HepG2 (cell line): ENCODE data around the gene SPG7. TPM values are rescaled to one million over a fixed set of nuclear protein-coding genes. Genes with fewer than 3 reads are reported as not detected.

Experiments
- AGO1 ChIP-seq: fragments of 200-400 bp; formaldehyde crosslinking; IDR thresholded peaks from 2 replicates; pipeline ENCODE4 v1.6.1; 2017; ENCODE audit warnings: mild to moderate bottlenecking, low read depth, low read length, moderate library complexity; ENCODE audit not compliant: poor library complexity, severe bottlenecking
- ARNT ChIP-seq: fragments of 450-650 bp; IDR thresholded peaks from 2 replicates; pipeline ENCODE4 v1.6.1; 2017
- ATRX ChIP-seq: sonication (generic); formaldehyde crosslinking; IDR thresholded peaks from 2 replicates; pipeline ENCODE4 v1.4.0; 2020; ENCODE audit warnings: missing genetic modification reagents, borderline replicate concordance
- GATAD1 ChIP-seq: IDR thresholded peaks from 2 replicates; pipeline ENCODE4 v1.6.1; 2016; ENCODE audit warnings: missing genetic modification reagents, missing compliant biosample characterization
- GATAD2A ChIP-seq: IDR thresholded peaks from 2 replicates; pipeline ENCODE4 v1.6.1; 2016
- HMGA1 ChIP-seq: sonication (generic); formaldehyde crosslinking; conservative IDR thresholded peaks from 2 replicates; pipeline ENCODE4 v1.4.0; 2020; ENCODE audit warnings: missing genetic modification reagents
- IRX3 ChIP-seq: sonication (generic); formaldehyde crosslinking; IDR thresholded peaks from 2 replicates; pipeline ENCODE4 v1.8.1; 2023; ENCODE audit warnings: mild to moderate bottlenecking, low read depth, missing genetic modification reagents, borderline replicate concordance
- KDM2A ChIP-seq: sonication (generic); formaldehyde crosslinking; IDR thresholded peaks from 2 replicates; pipeline ENCODE4 v1.4.0; 2020; ENCODE audit warnings: low read depth, missing genetic modification reagents, borderline replicate concordance
- MED8 ChIP-seq: sonication (generic); formaldehyde crosslinking; IDR thresholded peaks from 2 replicates; pipeline ENCODE4 v1.8.1; 2023; ENCODE audit warnings: mild to moderate bottlenecking, missing genetic modification reagents; ENCODE audit not compliant: insufficient replicate concordance
- NR2F6 ChIP-seq, 2 experiments: IDR thresholded peaks; 2 replicates each; pipeline ENCODE4 v1.6.1; 2016; ENCODE audit warnings: antibody characterized with exemption in 1 of 2, mild to moderate bottlenecking in 1 of 2
- NR3C1 ChIP-seq: sonication (generic); formaldehyde crosslinking; IDR thresholded peaks from 2 replicates; pipeline ENCODE4 v1.4.0; 2020; ENCODE audit warnings: missing genetic modification reagents
- RARA ChIP-seq: IDR thresholded peaks from 2 replicates; pipeline ENCODE4 v1.6.1; 2016; ENCODE audit warnings: missing genetic modification reagents, missing compliant biosample characterization
- SMAD9 ChIP-seq: sonication (generic); formaldehyde crosslinking; IDR thresholded peaks from 2 replicates; pipeline ENCODE4 v1.5.1; 2020; ENCODE audit warnings: mild to moderate bottlenecking, missing genetic modification reagents
- SMARCE1 ChIP-seq: fragments of 450-650 bp; IDR thresholded peaks from 2 replicates; pipeline ENCODE4 v1.6.1; 2017; ENCODE audit warnings: borderline replicate concordance
- SP1 ChIP-seq, 2 experiments: fragments of 450-650 bp in 1 of 2; sonication (generic) in 1 of 2; formaldehyde crosslinking in 1 of 2; IDR thresholded peaks; 2 replicates each; pipeline versions ENCODE4 v1.4.0 to v1.6.1; 2016 to 2020; ENCODE audit warnings: missing genetic modification reagents in 1 of 2
- SRY ChIP-seq: sonication (generic); formaldehyde crosslinking; IDR thresholded peaks from 2 replicates; pipeline ENCODE4 v1.8.0; 2022; ENCODE audit warnings: mild to moderate bottlenecking, missing genetic modification reagents
- ZFP91 ChIP-seq: sonication (generic); formaldehyde crosslinking; IDR thresholded peaks from 2 replicates; pipeline ENCODE4 v1.9.0; 2022; ENCODE audit warnings: missing genetic modification reagents, mild to moderate bottlenecking, borderline replicate concordance
- ZNF224 ChIP-seq: sonication (generic); formaldehyde crosslinking; IDR thresholded peaks from 2 replicates; pipeline ENCODE4 v1.5.0; 2020; ENCODE audit warnings: mild to moderate bottlenecking, missing genetic modification reagents
- ZNF530 ChIP-seq: sonication (generic); formaldehyde crosslinking; IDR thresholded peaks from 2 replicates; pipeline ENCODE4 v1.5.0; 2020; ENCODE audit warnings: low read depth, mild to moderate bottlenecking, missing genetic modification reagents
- ZNF547 ChIP-seq: sonication (generic); formaldehyde crosslinking; IDR thresholded peaks from 2 replicates; pipeline ENCODE4 v1.5.1; 2020; ENCODE audit warnings: mild to moderate bottlenecking, missing genetic modification reagents
- ZNF556 ChIP-seq: sonication (generic); formaldehyde crosslinking; IDR thresholded peaks from 2 replicates; pipeline ENCODE4 v1.4.0; 2020; ENCODE audit warnings: mild to moderate bottlenecking, missing genetic modification reagents, borderline replicate concordance
- ZNF7 ChIP-seq: IDR thresholded peaks from 2 replicates; pipeline ENCODE4 v1.6.1; 2016; ENCODE audit warnings: missing biosample characterization, missing genetic modification reagents
- polyA plus RNA-seq, 8 experiments: library from polyadenylated mRNA; depleted of rRNA in 3 of 8; stranded (reverse) in 7 of 8; unstranded in 1 of 8; fragments of >200 nt; fragmentation: Illumina TruSeq in 4 of 8; extraction: Trizol in 4 of 8; gene quantifications; 2 replicates each; pipeline versions ENCODE4 v1.2.1 to v1.2.3, GENCODE V29; 2011 to 2016; ENCODE audit warnings: low read depth in 4 of 8, missing spikeins in 1 of 8, mixed read lengths in 1 of 8; ENCODE audit not compliant: insufficient read depth in 1 of 8
- total RNA-seq, 5 experiments: library from RNA; depleted of rRNA; stranded (reverse); fragments of >200 nt; fragmentation: Illumina TruSeq; extraction: Trizol; gene quantifications; 2 replicates each; pipeline ENCODE4 v1.2.3, GENCODE V29; 2016; ENCODE audit warnings: low read depth in 1 of 5
- TF ChIP-seq, protein P1 (sequence below): sonication (generic); formaldehyde crosslinking; IDR thresholded peaks from 2 replicates; pipeline ENCODE4 v1.8.1; 2022; ENCODE audit warnings: low read depth, mild to moderate bottlenecking, missing genetic modification reagents
- TF ChIP-seq, protein P2 (sequence below): sonication (generic); formaldehyde crosslinking; IDR thresholded peaks from 2 replicates; pipeline ENCODE4 v1.4.0; 2020; ENCODE audit warnings: missing genetic modification reagents, borderline replicate concordance
- TF ChIP-seq, protein P3 (sequence below): IDR thresholded peaks from 2 replicates; pipeline ENCODE4 v1.6.1; 2016; ENCODE audit warnings: missing compliant biosample characterization, missing genetic modification reagents, borderline replicate concordance

SPG7 gene
- total and polyA plus RNA-seq, 2 of the 13 experiments (the other 11 are each of a cell fraction or from before 2014, with no cell fraction given), result 66.0 to 136 TPM

GRCh38 chr16:89478576-89479221, 29.5 kb upstream of the SPG7 start (continued):
- no peak for TF ChIP-seq ZFP91 (CRISPR knock-in tag)
- no peak for TF ChIP-seq HMGA1 (CRISPR knock-in tag)
- TF ChIP-seq AGO1, result no peak
- TF ChIP-seq, protein P1, sequence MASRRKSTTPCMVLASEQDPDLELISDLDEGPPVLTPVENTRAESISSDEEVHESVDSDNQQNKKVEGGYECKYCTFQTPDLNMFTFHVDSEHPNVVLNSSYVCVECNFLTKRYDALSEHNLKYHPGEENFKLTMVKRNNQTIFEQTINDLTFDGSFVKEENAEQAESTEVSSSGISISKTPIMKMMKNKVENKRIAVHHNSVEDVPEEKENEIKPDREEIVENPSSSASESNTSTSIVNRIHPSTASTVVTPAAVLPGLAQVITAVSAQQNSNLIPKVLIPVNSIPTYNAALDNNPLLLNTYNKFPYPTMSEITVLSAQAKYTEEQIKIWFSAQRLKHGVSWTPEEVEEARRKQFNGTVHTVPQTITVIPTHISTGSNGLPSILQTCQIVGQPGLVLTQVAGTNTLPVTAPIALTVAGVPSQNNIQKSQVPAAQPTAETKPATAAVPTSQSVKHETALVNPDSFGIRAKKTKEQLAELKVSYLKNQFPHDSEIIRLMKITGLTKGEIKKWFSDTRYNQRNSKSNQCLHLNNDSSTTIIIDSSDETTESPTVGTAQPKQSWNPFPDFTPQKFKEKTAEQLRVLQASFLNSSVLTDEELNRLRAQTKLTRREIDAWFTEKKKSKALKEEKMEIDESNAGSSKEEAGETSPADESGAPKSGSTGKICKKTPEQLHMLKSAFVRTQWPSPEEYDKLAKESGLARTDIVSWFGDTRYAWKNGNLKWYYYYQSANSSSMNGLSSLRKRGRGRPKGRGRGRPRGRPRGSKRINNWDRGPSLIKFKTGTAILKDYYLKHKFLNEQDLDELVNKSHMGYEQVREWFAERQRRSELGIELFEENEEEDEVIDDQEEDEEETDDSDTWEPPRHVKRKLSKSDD (CRISPR knock-in tag), result no peak
- peak; percentile 36; the same call in 1 of the 2 replicates for TF ChIP-seq GATAD2A (CRISPR knock-in tag)
- no peak for TF ChIP-seq SMAD9
- TF ChIP-seq ATRX (CRISPR knock-in tag), result no peak
- TF ChIP-seq ZNF7 (CRISPR knock-in tag), result no peak
- no peak for TF ChIP-seq ZNF530
- no peak for TF ChIP-seq ZNF224
- TF ChIP-seq, protein P2, sequence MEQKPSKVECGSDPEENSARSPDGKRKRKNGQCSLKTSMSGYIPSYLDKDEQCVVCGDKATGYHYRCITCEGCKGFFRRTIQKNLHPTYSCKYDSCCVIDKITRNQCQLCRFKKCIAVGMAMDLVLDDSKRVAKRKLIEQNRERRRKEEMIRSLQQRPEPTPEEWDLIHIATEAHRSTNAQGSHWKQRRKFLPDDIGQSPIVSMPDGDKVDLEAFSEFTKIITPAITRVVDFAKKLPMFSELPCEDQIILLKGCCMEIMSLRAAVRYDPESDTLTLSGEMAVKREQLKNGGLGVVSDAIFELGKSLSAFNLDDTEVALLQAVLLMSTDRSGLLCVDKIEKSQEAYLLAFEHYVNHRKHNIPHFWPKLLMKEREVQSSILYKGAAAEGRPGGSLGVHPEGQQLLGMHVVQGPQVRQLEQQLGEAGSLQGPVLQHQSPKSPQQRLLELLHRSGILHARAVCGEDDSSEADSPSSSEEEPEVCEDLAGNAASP, result peak; percentile 44; the same call in 1 of the 2 replicates
- no peak for TF ChIP-seq NR2F6 (IDR thresholded peaks at IDR 0.05)
- no peak for TF ChIP-seq NR2F6 (CRISPR knock-in tag; IDR thresholded peaks at IDR 0.05)
- TF ChIP-seq SP1 (IDR thresholded peaks at IDR 0.05), result no peak
- no peak for TF ChIP-seq SP1 (CRISPR knock-in tag; IDR thresholded peaks at IDR 0.05)
- no peak for TF ChIP-seq IRX3 (CRISPR knock-in tag)
- no peak for TF ChIP-seq ZNF556 (CRISPR knock-in tag)
- TF ChIP-seq RARA, result peak; percentile 52
- TF ChIP-seq SRY (CRISPR knock-in tag), result no peak
- TF ChIP-seq ZNF547, result 0 out of 2 replicates have a peak, but pooled peaks have one; percentile 50
- TF ChIP-seq NR3C1 (CRISPR knock-in tag), result no peak
- TF ChIP-seq SMARCE1, result no peak
- no peak for TF ChIP-seq GATAD1 (CRISPR knock-in tag)
- no peak for TF ChIP-seq ARNT
- TF ChIP-seq KDM2A (CRISPR knock-in tag), result no peak
- no peak for TF ChIP-seq MED8 (CRISPR knock-in tag)
- TF ChIP-seq, protein P3, sequence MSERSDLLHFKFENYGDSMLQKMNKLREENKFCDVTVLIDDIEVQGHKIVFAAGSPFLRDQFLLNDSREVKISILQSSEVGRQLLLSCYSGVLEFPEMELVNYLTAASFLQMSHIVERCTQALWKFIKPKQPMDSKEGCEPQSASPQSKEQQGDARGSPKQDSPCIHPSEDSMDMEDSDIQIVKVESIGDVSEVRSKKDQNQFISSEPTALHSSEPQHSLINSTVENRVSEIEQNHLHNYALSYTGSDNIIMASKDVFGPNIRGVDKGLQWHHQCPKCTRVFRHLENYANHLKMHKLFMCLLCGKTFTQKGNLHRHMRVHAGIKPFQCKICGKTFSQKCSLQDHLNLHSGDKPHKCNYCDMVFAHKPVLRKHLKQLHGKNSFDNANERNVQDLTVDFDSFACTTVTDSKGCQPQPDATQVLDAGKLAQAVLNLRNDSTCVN (CRISPR knock-in tag), result no peak
